Ascending aorta (tissue), 2 donors: Measurements from ENCODE around the gene NDST1. TPM values are rescaled to one million over a fixed set of nuclear protein-coding genes. Genes with fewer than 3 reads are reported as not detected.
"Not testable (repeated sequence)": the region's sequence is repeated elsewhere in the genome, so short reads cannot be mapped to it uniquely, and the experiment has no call there.

ENCODE experiments used
- DNase-seq, 2 donors: peaks; one replicate each; pipeline ENCODE4 v3.0.0-alpha.2; 2019; ENCODE audit warnings: low spot score in 2 of 2
- H3K27ac ChIP-seq, 2 donors: fragments of 200-600 bp; sonication (generic); one replicate each; pipeline ENCODE4 v1.5.1; 2016 to 2017; ENCODE audit warnings: mild to moderate bottlenecking in 1 of 2
- H3K27me3 ChIP-seq: fragments of 200-600 bp; sonication (generic); one replicate; pipeline ENCODE4 v1.5.1; 2017
- H3K36me3 ChIP-seq, 2 donors: fragments of 200-600 bp; sonication (generic); one replicate each; pipeline ENCODE4 v1.5.1; 2016
- H3K4me1 ChIP-seq, 2 donors: fragments of 200-600 bp; sonication (generic); one replicate each; pipeline ENCODE4 v1.5.1; 2016 to 2017; ENCODE audit warnings: mild to moderate bottlenecking in 1 of 2
- H3K4me3 ChIP-seq, 2 donors: fragments of 200-600 bp; sonication (generic); one replicate each; pipeline ENCODE4 v1.5.1; 2016 to 2017; ENCODE audit warnings: mild to moderate bottlenecking in 1 of 2
- H3K9me3 ChIP-seq, 2 donors: fragments of 200-600 bp; sonication (generic); one replicate each; pipeline ENCODE4 v1.5.1; 2016
- CTCF ChIP-seq, 3 experiments: fragments of 200-600 bp in 2 of 3; fragments of 450-650 bp in 1 of 3; sonication (generic) in 2 of 3; IDR thresholded peaks; one replicate each; pipeline ENCODE4 v1.5.1; 2016 to 2019; ENCODE audit warnings: antibody characterized with exemption in 3 of 3, mild to moderate bottlenecking in 1 of 3, moderate library complexity in 1 of 3
- intact Hi-C: fragments of 100-400 bp; cut with DNase I; formaldehyde crosslinking; loops from one replicate; pipeline ENCODE4 v1.15.1; 2023
- total RNA-seq: library from RNA; depleted of rRNA; stranded (reverse); fragments of >200 nt; gene quantifications from one replicate; pipeline ENCODE4 v1.1.0, GENCODE V29; 2016

NDST1 gene
- total RNA-seq, 1 donor from 2014 or later, result 71.5 TPM

- Histone ChIP-seq H3K27ac (no peak overlapping the region), H3K4me1 (no peaks in the 10 kb centered on the region), H3K27me3 (no peaks in the 10 kb centered on the region), H3K4me3 (no peak overlapping the region), H3K9me3 (no peaks in the 10 kb centered on the region), H3K36me3 (no peaks in the 10 kb centered on the region)
- DNase-seq, result no peak
- intact Hi-C loops, result no loop called here
- TF ChIP-seq CTCF (IDR thresholded peaks at IDR 0.05), result no peak
These were observed 42.0 kb upstream of the NDST1 start for GRCh38 chr5:150465927-150466326.

DNA sequence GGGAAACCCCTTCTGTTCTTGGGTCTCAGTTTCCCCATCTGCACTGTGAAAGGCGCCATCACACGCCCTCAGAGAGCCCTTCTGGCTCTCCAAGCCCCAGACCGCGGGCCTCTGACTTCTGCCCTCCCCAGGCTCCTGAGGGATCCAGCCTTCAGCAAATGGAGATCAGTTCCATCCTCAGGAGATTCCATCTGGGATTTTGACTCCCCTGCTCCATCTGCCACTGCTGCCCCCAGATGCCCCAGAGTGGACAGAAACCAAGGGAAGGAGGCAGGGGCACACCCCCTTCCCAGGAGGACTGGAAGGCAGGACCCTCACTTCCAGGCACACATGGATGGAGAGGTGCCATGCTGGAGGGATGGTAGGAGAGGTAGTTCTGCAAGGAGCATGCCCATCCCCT lies 39.7 kb upstream of the NDST1 start:
- no peaks in the 10 kb centered on the region for H3K27me3 ChIP-seq
- no peak overlapping the region for H3K4me3 ChIP-seq
- intact Hi-C loops, result no loop called here
- no peak for TF ChIP-seq CTCF (IDR thresholded peaks at IDR 0.05)
- no peak for DNase-seq
- no peaks in the 10 kb centered on the region for H3K9me3 ChIP-seq
- H3K27ac ChIP-seq, result no peak overlapping the region
- H3K4me1 ChIP-seq, result no peaks in the 10 kb centered on the region
- H3K36me3 ChIP-seq, result no peaks in the 10 kb centered on the region

DNA sequence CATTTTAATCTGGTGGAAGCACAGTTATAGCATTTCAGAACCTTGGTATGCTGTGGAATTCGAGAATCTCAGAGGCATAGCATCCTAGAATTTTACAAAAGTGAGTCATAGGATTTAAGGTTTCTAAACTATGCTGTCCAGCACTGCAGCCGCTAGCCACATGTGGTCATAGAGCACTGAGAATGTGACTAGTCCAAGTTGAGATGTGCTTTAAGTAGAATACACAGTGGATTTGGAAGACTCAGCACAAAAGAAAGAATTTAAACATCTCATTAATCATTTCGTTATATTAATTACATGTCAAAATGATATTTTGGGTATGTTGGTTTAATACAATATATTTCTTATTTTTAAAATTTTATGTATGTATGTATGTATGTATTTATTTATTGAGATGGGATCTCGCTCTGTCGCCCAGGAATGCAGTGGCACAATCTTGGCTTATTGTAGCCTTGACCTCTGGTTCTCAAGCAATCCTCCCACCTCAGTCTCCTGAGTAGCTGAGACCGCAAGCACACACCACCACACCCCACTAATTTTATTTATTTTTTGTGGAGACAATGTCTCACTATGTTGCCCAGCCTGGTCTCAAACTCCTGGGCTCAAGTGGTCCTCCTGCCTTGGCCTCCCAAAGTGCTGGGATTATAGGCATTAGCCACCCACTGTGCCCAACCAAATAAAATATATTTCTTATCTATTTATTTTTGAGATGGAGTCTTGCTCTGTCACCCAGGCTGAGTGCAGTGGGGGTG lies 38.0 kb upstream of the NDST1 start:
- Histone ChIP-seq H3K27ac (no peak overlapping the region), H3K36me3 (no peaks in the 10 kb centered on the region), H3K4me3 (no peak overlapping the region), H3K4me1 (no peaks in the 10 kb centered on the region), H3K27me3 (no peaks in the 10 kb centered on the region), H3K9me3 (no peaks in the 10 kb centered on the region)
- TF ChIP-seq CTCF (IDR thresholded peaks at IDR 0.05), result no peak
- no peak for DNase-seq
- intact Hi-C loops, result no loop called here

DNA sequence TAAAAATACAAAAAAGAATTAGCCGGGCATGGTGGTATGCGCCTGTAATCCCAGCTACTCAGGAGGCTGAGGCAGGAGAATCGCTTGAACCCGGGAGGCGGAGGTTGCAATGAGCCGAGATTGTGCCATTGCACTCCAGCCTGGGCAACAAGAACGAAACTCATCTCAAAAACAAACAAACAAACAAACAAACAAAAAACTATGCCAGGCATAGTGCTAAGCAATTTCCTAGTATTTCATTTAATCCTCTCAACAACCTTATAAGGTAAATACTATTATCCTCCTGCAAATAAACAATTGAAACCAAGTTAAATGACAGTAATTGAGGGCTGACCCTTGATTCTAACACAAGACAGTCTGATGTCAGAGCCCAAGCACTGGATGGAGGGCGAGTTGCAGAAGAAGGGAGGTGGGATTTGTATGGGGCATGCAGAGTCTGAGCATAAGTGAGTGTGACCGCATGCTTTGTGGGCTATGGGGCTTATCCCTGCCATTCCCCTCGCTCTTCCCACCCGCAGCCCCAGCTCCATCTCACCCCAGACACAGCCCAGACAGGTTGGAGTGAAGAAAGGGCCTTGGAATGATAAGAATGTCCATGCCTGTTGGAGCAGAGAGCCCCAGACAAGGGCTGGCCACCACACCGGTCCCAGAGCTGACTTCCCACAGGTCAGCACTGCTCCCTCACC lies 34.1 kb upstream of the NDST1 start:
- no peak overlapping the region for H3K4me3 ChIP-seq
- H3K4me1 ChIP-seq, result no peaks in the 10 kb centered on the region
- no peaks in the 10 kb centered on the region for H3K27me3 ChIP-seq
- no peaks in the 10 kb centered on the region for H3K36me3 ChIP-seq
- no peak overlapping the region for H3K27ac ChIP-seq
- TF ChIP-seq CTCF (IDR thresholded peaks at IDR 0.05), result no peak
- no peak for DNase-seq
- H3K9me3 ChIP-seq, result no peaks in the 10 kb centered on the region
- intact Hi-C loops, result no loop called here

DNA sequence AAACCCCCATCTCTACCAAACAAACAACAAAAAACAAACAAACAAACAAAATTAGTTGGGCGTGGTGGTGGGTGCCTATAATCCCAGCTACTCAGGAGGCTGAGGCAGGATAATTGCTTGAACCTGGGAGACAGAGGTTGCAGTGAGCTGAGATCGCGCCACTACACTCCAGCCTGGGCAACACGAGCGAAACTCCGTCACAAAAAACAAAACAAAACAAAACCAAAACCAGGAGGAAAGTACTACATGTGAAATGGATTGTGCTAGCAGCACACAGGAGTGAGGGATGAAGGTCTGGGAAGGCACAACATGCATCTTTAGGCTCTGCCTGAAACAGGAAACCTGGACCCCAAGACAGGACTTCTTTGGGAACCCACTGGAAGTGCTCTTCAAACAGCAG lies 31.4 kb upstream of the NDST1 start:
- H3K27me3 ChIP-seq, intact Hi-C loops, H3K9me3 ChIP-seq, H3K36me3 ChIP-seq, DNase-seq, H3K27ac ChIP-seq, H3K4me3 ChIP-seq, H3K4me1 ChIP-seq: not testable (repeated sequence)

DNA sequence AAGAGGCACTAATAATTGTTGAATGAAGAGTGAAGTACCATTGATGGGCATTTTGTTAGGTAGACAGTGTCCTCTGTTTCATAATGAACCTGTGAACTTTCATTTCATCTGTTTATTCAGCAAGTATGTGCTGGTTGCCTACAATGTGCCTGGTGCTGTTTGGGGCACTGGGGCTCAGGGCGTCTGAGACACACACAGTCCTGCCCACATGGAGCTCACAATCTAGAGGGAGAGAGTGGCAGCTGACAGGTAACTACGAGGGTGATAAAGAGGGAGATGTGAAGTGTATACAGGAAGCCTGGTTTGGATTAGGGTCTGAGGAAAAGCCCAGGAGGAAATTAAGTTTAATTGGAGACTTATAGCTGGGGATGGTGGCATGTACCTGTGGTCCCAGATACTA lies 28.5 kb upstream of the NDST1 start:
- intact Hi-C loops, result no loop called here
- TF ChIP-seq CTCF (IDR thresholded peaks at IDR 0.05), result no peak
- no peaks in the 10 kb centered on the region for H3K27me3 ChIP-seq
- no peak for DNase-seq
- no peaks in the 10 kb centered on the region for H3K9me3 ChIP-seq
- no peak overlapping the region for H3K4me3 ChIP-seq
- H3K4me1 ChIP-seq, result no peaks in the 10 kb centered on the region
- no peaks in the 10 kb centered on the region for H3K36me3 ChIP-seq
- no peak overlapping the region for H3K27ac ChIP-seq
